Subcutaneous abdominal adipose tissue (tissue), 5 donors: ENCODE data around the gene CTTNBP2NL.

Experiments
- H3K27ac ChIP-seq: one replicate; pipeline ENCODE4 v1.7.0; 2013; ENCODE audit warnings: low read depth, mild to moderate bottlenecking, inconsistent platforms, low read length, moderate library complexity
- H3K27me3 ChIP-seq, 5 donors: one replicate each; pipeline ENCODE4 v1.7.0; 2013; ENCODE audit warnings: low read length in 5 of 5, inconsistent platforms in 1 of 5; ENCODE audit not compliant: control insufficient read depth in 5 of 5, insufficient read depth in 4 of 5
- H3K36me3 ChIP-seq, 5 donors: one replicate each; pipeline ENCODE4 v1.7.0; 2013; ENCODE audit warnings: low read length in 5 of 5; ENCODE audit not compliant: control insufficient read depth in 5 of 5, insufficient read depth in 5 of 5
- H3K4me1 ChIP-seq, 5 donors: one replicate each; pipeline ENCODE4 v1.7.0; 2013; ENCODE audit warnings: low read length in 5 of 5, mild to moderate bottlenecking in 3 of 5, moderate library complexity in 1 of 5; ENCODE audit not compliant: control insufficient read depth in 5 of 5, insufficient read depth in 5 of 5
- H3K4me3 ChIP-seq, 5 donors: one replicate each; pipeline ENCODE4 v1.7.0; 2013; ENCODE audit warnings: low read length in 5 of 5, low read depth in 1 of 5
- H3K9ac ChIP-seq, 5 donors: one replicate each; pipeline ENCODE4 v1.7.0; 2013; ENCODE audit warnings: low read length in 5 of 5, mild to moderate bottlenecking in 4 of 5, moderate library complexity in 3 of 5
- H3K9me3 ChIP-seq, 5 donors: one replicate each; pipeline ENCODE4 v1.7.0; 2013; ENCODE audit warnings: low read length in 5 of 5; ENCODE audit not compliant: control insufficient read depth in 5 of 5
- donor health status: healthy.
- donor health status: healthy.
- donor health status: healthy.
- donor health status: healthy.
- donor health status: healthy.

Gene CTTNBP2NL

DNA sequence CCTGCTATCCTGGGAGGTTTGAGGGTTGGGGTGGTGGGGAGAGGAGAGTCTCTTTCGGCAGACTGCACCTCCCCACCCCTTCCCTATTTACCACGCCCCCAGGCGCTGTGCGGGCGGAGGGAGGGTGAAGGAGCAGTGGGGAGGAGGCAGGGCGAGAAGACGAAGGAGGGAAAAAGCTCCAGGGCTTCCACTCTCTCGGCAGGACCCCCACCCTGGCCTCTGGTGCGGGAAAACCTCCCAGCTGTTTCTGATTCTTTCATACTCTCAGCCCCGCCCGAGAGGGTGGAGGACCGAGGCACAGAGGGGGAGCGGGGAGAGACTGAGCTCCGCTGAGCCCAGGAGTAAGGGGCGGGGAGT, 111.9 kb downstream of the CTTNBP2NL start:
- Histone ChIP-seq H3K9ac (peak overlapping the region in 2 of 5 donors; percentile 26 to 46), H3K4me1 (peaks cover 2 to 22% (median 18%) of the 10 kb centered on the region in 5 donors), H3K36me3 (no peaks in the 10 kb centered on the region), H3K4me3 (peak overlapping the region in 4 of 5 donors; percentile 67 to 74 (median 69)), H3K9me3 (no peaks in the 10 kb centered on the region), H3K27ac (no peak overlapping the region), H3K27me3 (peaks cover 0 to 43% (median 21%) of the 10 kb centered on the region in 5 donors)

DNA sequence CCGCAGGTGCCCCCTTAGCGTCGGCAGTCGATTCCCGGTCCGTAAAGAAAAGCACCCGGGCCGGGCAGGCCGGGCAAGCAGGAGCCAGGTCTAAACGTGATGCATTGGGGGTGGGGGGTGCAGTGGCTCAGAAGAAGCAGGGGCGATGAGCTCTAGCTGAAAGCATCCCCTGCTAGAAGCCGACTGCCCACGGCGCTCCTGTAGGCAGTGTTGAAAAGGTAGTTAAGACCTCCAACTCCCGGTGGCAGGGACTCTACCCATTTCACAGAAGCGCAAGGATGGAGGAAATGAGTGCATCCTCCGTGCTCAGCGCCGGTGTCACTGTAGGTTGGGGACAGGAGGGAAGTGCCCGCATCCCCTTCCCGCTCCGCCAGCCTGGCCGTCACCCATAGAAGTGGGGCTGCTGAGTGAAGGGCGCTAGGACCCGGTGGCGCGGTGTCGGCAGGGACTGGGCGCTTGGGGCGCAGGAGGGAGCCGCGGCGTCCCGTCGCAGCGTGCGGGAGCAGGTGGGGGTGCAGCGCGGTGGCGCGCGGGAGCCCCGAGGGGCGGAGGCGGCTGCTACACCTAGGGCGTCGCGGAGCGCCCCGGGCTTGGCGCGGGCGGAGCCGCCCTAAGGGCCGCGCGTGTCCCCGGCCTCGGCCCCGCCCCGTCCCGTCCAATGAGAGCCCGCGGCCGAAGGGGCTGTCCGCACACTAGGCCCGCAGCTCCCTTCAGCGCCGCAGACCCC, 112.4 kb downstream of the CTTNBP2NL start, which contains the start of gene WNT2B:
Gene WNT2B (plus strand): TSS at position 688 of the 727 bp plus-strand sequence. CDS start 298 bp downstream, outside the sequence.
- peaks cover 0 to 40% (median 20%) of the 10 kb centered on the region in 5 donors for H3K27me3 ChIP-seq
- no peak within 1 kb of the TSS for H3K27ac ChIP-seq
- peak within 1 kb of the TSS in 3 of 5 donors; percentile 31 to 58 (median 46) for H3K9ac ChIP-seq

DNA sequence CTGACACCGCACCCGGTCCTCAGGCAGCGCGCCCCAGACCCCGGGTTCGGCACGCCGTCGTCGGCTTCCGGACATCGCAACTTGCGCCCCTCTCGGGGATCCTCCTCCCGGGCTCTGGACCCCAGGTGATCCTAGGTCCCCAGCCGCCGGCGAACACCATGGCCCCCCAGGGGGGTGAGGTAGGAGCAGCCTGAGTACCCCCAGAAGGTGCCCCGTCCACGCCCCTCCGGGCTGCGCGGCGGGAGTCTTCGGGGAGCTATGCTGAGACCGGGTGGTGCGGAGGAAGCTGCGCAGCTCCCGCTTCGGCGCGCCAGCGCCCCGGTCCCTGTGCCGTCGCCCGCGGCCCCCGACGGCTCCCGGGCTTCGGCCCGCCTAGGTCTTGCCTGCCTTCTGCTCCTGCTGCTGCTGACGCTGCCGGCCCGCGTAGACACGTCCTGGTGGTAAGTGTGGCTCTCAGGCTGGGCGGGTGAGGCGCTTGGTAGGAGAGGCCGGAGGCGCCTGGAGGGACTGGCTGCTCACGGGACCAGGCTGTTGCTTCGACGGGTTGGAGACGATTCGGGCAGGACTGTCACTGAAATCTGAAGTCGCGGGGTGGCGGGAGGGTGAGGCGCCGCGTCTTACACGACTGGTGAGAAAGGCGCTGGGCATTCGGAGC, 113.1 kb downstream of the CTTNBP2NL start:
- peak overlapping the region in 4 of 5 donors; percentile 67 to 74 (median 69) for H3K4me3 ChIP-seq
- H3K27me3 ChIP-seq: peaks cover 0 to 36% (median 20%) of the 10 kb centered on the region in 5 donors
- H3K4me1 ChIP-seq: peaks cover 0 to 22% (median 18%) of the 10 kb centered on the region in 5 donors
- peak overlapping the region in 2 of 5 donors; percentile 31 to 58 for H3K9ac ChIP-seq
- no peaks in the 10 kb centered on the region for H3K36me3 ChIP-seq
- no peak overlapping the region for H3K27ac ChIP-seq
- H3K9me3 ChIP-seq: no peaks in the 10 kb centered on the region

More for the DNA sequence above, 112.4 kb downstream of the CTTNBP2NL start, which contains the start of gene WNT2B:
- H3K4me3 ChIP-seq: peak within 1 kb of the TSS; percentile 67 to 77 (median 70)
- H3K36me3 ChIP-seq: no peaks in the 10 kb centered on the region
- no peaks in the 10 kb centered on the region for H3K9me3 ChIP-seq
- H3K4me1 ChIP-seq: peaks cover under 1 to 22% (median 18%) of the 10 kb centered on the region in 5 donors

DNA sequence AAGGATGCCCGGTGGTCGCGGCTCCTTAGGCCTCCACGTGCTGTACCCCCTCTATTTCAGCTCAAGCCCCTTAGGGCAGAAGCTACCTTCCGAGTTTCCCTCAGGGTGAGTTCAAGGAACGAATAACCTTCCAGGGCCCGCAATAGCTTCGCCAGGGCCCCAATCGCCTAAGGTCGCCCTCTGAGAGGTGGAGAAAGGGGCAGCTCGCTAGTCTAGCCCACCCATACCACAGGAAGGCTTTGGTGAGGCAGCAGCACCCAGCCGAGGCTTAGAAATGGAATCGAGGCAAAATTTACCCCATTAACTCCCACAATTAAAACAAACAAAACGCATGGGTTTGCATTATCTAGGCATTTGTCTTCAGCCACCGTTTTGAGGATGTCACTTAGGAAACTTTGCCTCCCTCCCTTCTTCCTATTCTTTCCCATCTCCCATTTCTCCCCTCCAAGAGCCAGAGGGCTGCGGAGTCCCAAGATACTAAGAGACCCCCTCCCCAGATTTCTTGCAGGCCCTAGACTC, 113.7 kb downstream of the CTTNBP2NL start:
- no peaks in the 10 kb centered on the region for H3K36me3 ChIP-seq
- peak overlapping the region in 1 of 5 donors; percentile 68 for H3K4me3 ChIP-seq
- H3K27ac ChIP-seq: no peak overlapping the region
- H3K27me3 ChIP-seq: peaks cover 0 to 32% (median 20%) of the 10 kb centered on the region in 5 donors
- H3K9ac ChIP-seq: peak overlapping the region in 1 of 5 donors; percentile 31
- H3K9me3 ChIP-seq: no peaks in the 10 kb centered on the region
- peaks cover 0 to 22% (median 18%) of the 10 kb centered on the region in 5 donors for H3K4me1 ChIP-seq

DNA sequence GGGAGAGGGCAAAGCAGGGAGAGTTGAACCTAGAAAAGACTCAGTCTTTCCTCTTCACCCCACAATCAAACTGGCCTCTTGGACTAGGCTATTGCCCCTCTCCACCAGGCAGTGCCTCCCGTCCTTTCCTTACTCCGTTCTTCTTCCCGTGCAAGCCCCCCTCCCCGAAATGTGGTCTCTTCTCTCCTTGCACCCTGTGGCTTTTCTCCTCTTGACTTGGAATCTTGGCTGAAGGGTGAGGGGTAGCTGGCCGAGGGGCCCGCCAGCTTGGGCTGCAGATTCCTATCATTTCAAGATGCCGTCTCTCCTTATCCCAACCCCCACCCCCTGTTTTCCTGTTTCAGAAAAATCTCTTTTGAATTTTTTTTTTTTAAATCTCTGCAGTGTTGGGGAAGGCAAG, 114.3 kb downstream of the CTTNBP2NL start:
- Histone ChIP-seq H3K27ac (no peak overlapping the region), H3K4me1 (peaks cover 0 to 22% (median 18%) of the 10 kb centered on the region in 5 donors), H3K4me3 (no peak overlapping the region), H3K27me3 (peaks cover 0 to 30% (median 20%) of the 10 kb centered on the region in 5 donors), H3K9me3 (no peaks in the 10 kb centered on the region), H3K9ac (no peak overlapping the region), H3K36me3 (no peaks in the 10 kb centered on the region)
